ENCODE results near the gene TBX3. TPM values are rescaled to one million over a fixed set of nuclear protein-coding genes. Genes with fewer than 3 reads are reported as not detected.

Gene TBX3
- total and polyA plus RNA-seq, 10 of the 15 experiments (the other 5 are each of a cell fraction or from before 2014, with no cell fraction given), result 0.04 to 0.28 (median 0.08) TPM; not detected in 7

GRCh38 chr12:114625294-114625851 lies 58.6 kb downstream of the TBX3 start (continued):
- TF ChIP-seq TARDBP (IDR thresholded peaks at IDR 0.05; ENCODE audit: borderline replicate concordance), result no peak
- peak; percentile 66 for TF ChIP-seq SMC3 (IDR thresholded peaks at IDR 0.05; ENCODE audit: borderline replicate concordance, low read length)
- TF ChIP-seq HDGF (IDR thresholded peaks at IDR 0.05), result no peak
- TF ChIP-seq PML (IDR thresholded peaks at IDR 0.05; ENCODE audit: low read length), result no peak
- TF ChIP-seq ZNF622 (IDR thresholded peaks at IDR 0.05), result no peak
- TF ChIP-seq RFX5 (IDR thresholded peaks at IDR 0.05; ENCODE audit: low read depth, low read length), result no peak
- TF ChIP-seq USF2 (IDR thresholded peaks at IDR 0.05; ENCODE audit: borderline replicate concordance, low read depth, low read length), result no peak
- TF ChIP-seq STAT1 (conservative IDR thresholded peaks at IDR 0.05), result no peak
- peak; percentile 66 to 74 (median 74) for TF ChIP-seq CTCF (IDR thresholded peaks at IDR 0.05 in 2 of 3, conservative IDR thresholded peaks at IDR 0.05 in 1 of 3; ENCODE audit: control insufficient read depth in 2 of 3, extremely low read depth in 1 of 3, insufficient read depth in 1 of 3, low read depth in 3 of 3, low read length in 3 of 3)
- TF ChIP-seq ZSCAN29 (IDR thresholded peaks at IDR 0.05), result no peak
- peak in 1 of 2 experiments; percentile 58; a peak in 1 of 3 replicates for TF ChIP-seq EGR1 (IDR thresholded peaks at IDR 0.05; ENCODE audit: borderline replicate concordance in 1 of 2, low read depth in 2 of 2, low read length in 2 of 2)
- TF ChIP-seq, protein P1, sequence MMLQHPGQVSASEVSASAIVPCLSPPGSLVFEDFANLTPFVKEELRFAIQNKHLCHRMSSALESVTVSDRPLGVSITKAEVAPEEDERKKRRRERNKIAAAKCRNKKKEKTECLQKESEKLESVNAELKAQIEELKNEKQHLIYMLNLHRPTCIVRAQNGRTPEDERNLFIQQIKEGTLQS (IDR thresholded peaks at IDR 0.05; ENCODE audit: borderline replicate concordance, extremely low read depth, low read depth, low read length), result no peak
- TF ChIP-seq, protein P2, sequence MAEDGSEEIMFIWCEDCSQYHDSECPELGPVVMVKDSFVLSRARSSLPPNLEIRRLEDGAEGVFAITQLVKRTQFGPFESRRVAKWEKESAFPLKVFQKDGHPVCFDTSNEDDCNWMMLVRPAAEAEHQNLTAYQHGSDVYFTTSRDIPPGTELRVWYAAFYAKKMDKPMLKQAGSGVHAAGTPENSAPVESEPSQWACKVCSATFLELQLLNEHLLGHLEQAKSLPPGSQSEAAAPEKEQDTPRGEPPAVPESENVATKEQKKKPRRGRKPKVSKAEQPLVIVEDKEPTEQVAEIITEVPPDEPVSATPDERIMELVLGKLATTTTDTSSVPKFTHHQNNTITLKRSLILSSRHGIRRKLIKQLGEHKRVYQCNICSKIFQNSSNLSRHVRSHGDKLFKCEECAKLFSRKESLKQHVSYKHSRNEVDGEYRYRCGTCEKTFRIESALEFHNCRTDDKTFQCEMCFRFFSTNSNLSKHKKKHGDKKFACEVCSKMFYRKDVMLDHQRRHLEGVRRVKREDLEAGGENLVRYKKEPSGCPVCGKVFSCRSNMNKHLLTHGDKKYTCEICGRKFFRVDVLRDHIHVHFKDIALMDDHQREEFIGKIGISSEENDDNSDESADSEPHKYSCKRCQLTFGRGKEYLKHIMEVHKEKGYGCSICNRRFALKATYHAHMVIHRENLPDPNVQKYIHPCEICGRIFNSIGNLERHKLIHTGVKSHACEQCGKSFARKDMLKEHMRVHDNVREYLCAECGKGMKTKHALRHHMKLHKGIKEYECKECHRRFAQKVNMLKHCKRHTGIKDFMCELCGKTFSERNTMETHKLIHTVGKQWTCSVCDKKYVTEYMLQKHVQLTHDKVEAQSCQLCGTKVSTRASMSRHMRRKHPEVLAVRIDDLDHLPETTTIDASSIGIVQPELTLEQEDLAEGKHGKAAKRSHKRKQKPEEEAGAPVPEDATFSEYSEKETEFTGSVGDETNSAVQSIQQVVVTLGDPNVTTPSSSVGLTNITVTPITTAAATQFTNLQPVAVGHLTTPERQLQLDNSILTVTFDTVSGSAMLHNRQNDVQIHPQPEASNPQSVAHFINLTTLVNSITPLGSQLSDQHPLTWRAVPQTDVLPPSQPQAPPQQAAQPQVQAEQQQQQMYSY (CRISPR knock-in tag; IDR thresholded peaks at IDR 0.05), result no peak
- no peak for TF ChIP-seq SUZ12 (IDR thresholded peaks at IDR 0.05; ENCODE audit: unreplicated experiment)
- TF ChIP-seq FOXM1 (IDR thresholded peaks at IDR 0.05; ENCODE audit: low read depth, low read length), result no peak
- TF ChIP-seq GABPA (IDR thresholded peaks at IDR 0.05; ENCODE audit: low read depth), result no peak
- TF ChIP-seq WRNIP1 (IDR thresholded peaks at IDR 0.05; ENCODE audit: borderline replicate concordance, low read depth, low read length), result no peak
- no peak for TF ChIP-seq TCF3 (IDR thresholded peaks at IDR 0.05; ENCODE audit: borderline replicate concordance, insufficient read depth, low read depth, low read length)
- TF ChIP-seq ASH2L (IDR thresholded peaks at IDR 0.05; ENCODE audit: borderline replicate concordance, low read depth), result no peak
- TF ChIP-seq, protein P3, sequence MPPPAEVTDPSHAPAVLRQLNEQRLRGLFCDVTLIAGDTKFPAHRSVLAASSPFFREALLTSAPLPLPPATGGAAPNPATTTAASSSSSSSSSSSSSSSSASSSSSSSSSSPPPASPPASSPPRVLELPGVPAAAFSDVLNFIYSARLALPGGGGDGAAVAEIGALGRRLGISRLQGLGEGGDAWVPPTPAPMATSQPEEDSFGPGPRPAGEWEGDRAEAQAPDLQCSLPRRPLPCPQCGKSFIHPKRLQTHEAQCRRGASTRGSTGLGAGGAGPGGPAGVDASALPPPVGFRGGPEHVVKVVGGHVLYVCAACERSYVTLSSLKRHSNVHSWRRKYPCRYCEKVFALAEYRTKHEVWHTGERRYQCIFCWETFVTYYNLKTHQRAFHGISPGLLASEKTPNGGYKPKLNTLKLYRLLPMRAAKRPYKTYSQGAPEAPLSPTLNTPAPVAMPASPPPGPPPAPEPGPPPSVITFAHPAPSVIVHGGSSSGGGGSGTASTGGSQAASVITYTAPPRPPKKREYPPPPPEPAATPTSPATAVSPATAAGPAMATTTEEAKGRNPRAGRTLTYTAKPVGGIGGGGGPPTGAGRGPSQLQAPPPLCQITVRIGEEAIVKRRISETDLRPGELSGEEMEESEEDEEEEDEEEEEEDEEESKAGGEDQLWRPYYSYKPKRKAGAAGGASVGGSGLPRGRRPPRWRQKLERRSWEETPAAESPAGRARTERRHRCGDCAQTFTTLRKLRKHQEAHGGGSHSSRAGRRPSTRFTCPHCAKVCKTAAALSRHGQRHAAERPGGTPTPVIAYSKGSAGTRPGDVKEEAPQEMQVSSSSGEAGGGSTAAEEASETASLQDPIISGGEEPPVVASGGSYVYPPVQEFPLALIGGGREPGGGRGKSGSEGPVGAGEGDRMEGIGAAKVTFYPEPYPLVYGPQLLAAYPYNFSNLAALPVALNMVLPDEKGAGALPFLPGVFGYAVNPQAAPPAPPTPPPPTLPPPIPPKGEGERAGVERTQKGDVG (CRISPR knock-in tag; IDR thresholded peaks at IDR 0.05), result no peak
- no peak for TF ChIP-seq CREB1 (IDR thresholded peaks at IDR 0.05; ENCODE audit: low read depth)
